ENCODE data around the gene TIMM22. TPM values are rescaled to one million over a fixed set of nuclear protein-coding genes. Genes with fewer than 3 reads are reported as not detected.

The TIMM22 gene
- total RNA-seq, 1 experiment from 2014 or later, result 14.0 TPM

DNA sequence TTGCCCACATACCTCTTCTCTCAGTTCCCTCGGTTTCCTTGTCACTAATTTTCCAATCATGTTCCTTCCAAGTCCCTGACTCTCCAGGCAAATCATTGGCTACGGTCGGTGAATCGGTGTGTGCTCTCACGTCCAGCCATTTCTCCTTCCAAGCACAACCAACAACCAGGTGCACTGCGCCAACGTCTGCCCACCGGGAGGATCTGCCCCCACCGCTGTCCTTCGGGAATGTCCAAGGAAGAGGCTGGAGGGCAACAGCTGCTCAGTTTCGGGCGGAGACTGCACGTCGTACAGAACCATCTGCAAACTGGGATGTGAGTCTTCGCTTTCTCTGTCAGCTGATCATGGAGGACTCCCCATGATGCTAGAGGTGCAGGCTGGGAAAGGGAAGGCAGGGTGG, 9.0 kb upstream of the TIMM22 start:
- H3K9ac ChIP-seq (ENCODE audit: low read length), result no peak overlapping the region
- H3K36me3 ChIP-seq (ENCODE audit: control insufficient read depth in 1 of 2, insufficient read depth in 2 of 2, low read length in 2 of 2), result no peaks in the 10 kb centered on the region
- no peak overlapping the region for H3K27ac ChIP-seq (ENCODE audit: low read depth, low read length)
- no peak overlapping the region for H3K4me2 ChIP-seq (ENCODE audit: low read length)
- ATAC-seq (no peak), DNase-seq (ENCODE audit: low read depth, low spot score) (no peak)
- H3K79me2 ChIP-seq (ENCODE audit: insufficient read depth, low read length), result no peaks in the 10 kb centered on the region
- H3K9me2 ChIP-seq (ENCODE audit: insufficient read depth), result no peaks in the 10 kb centered on the region
- no peaks in the 10 kb centered on the region for H3K27me3 ChIP-seq (ENCODE audit: insufficient read depth, low read length)
- ChIA-PET POLR2A (no interaction called here), CTCF (interaction anchor here (1.0 kb wide), 1 partner anchor 9 kb away, joined by 3 read pairs; the partner anchor contains the start of gene TIMM22), RAD21 (ENCODE audit: low non-redundant PET in 1 of 2, low total read pairs in 2 of 2, uncharacterized antibody in 2 of 2, unreplicated experiment in 2 of 2) (no interaction called here)
- H3K4me3 ChIP-seq (replicated peaks in 1 of 2; ENCODE audit: low read depth in 1 of 2, low read length in 2 of 2), result no peak overlapping the region
- intact Hi-C loops (cut with micrococcal nuclease), result no loop called here
- no peak overlapping the region for H2AFZ ChIP-seq (ENCODE audit: low read depth, low read length, poor library complexity, severe bottlenecking)
- BruUV-seq (replicated peaks), result no TSS peak
- H4K20me1 ChIP-seq (ENCODE audit: insufficient read depth), result no peaks in the 10 kb centered on the region
- H3K9me3 ChIP-seq (ENCODE audit: control insufficient read depth in 1 of 2, insufficient read depth in 1 of 2, low read depth in 1 of 2, low read length in 2 of 2), result no peaks in the 10 kb centered on the region
- no peak for TF ChIP-seq ZNF274 (IDR thresholded peaks at IDR 0.05; ENCODE audit: low read depth, low read length)
- no peak for TF ChIP-seq SRF (IDR thresholded peaks at IDR 0.05; ENCODE audit: low read depth)
- TF ChIP-seq FOSL1 (IDR thresholded peaks at IDR 0.05; ENCODE audit: low read depth), result no peak
- TF ChIP-seq POLR2AphosphoS5 (IDR thresholded peaks at IDR 0.05; ENCODE audit: low read depth, low read length), result no peak
- TF ChIP-seq, protein P1, sequence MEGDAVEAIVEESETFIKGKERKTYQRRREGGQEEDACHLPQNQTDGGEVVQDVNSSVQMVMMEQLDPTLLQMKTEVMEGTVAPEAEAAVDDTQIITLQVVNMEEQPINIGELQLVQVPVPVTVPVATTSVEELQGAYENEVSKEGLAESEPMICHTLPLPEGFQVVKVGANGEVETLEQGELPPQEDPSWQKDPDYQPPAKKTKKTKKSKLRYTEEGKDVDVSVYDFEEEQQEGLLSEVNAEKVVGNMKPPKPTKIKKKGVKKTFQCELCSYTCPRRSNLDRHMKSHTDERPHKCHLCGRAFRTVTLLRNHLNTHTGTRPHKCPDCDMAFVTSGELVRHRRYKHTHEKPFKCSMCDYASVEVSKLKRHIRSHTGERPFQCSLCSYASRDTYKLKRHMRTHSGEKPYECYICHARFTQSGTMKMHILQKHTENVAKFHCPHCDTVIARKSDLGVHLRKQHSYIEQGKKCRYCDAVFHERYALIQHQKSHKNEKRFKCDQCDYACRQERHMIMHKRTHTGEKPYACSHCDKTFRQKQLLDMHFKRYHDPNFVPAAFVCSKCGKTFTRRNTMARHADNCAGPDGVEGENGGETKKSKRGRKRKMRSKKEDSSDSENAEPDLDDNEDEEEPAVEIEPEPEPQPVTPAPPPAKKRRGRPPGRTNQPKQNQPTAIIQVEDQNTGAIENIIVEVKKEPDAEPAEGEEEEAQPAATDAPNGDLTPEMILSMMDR (IDR thresholded peaks at IDR 0.05 in 2 of 3, conservative IDR thresholded peaks at IDR 0.05 in 1 of 3; ENCODE audit: borderline replicate concordance in 1 of 3, insufficient read depth in 1 of 3, low read depth in 2 of 3, low read length in 2 of 3), result no peak
- no peak for TF ChIP-seq JUND (IDR thresholded peaks at IDR 0.05)
- TF ChIP-seq POLR2A (IDR thresholded peaks at IDR 0.05; ENCODE audit: borderline replicate concordance, extremely low read depth, insufficient read depth, insufficient read length), result no peak
- TF ChIP-seq EGR1 (IDR thresholded peaks at IDR 0.05; ENCODE audit: low read depth), result no peak
- TF ChIP-seq, protein P2, sequence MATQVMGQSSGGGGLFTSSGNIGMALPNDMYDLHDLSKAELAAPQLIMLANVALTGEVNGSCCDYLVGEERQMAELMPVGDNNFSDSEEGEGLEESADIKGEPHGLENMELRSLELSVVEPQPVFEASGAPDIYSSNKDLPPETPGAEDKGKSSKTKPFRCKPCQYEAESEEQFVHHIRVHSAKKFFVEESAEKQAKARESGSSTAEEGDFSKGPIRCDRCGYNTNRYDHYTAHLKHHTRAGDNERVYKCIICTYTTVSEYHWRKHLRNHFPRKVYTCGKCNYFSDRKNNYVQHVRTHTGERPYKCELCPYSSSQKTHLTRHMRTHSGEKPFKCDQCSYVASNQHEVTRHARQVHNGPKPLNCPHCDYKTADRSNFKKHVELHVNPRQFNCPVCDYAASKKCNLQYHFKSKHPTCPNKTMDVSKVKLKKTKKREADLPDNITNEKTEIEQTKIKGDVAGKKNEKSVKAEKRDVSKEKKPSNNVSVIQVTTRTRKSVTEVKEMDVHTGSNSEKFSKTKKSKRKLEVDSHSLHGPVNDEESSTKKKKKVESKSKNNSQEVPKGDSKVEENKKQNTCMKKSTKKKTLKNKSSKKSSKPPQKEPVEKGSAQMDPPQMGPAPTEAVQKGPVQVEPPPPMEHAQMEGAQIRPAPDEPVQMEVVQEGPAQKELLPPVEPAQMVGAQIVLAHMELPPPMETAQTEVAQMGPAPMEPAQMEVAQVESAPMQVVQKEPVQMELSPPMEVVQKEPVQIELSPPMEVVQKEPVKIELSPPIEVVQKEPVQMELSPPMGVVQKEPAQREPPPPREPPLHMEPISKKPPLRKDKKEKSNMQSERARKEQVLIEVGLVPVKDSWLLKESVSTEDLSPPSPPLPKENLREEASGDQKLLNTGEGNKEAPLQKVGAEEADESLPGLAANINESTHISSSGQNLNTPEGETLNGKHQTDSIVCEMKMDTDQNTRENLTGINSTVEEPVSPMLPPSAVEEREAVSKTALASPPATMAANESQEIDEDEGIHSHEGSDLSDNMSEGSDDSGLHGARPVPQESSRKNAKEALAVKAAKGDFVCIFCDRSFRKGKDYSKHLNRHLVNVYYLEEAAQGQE (IDR thresholded peaks at IDR 0.05; ENCODE audit: low read depth), result no peak
- TF ChIP-seq RAD21 (IDR thresholded peaks at IDR 0.05; ENCODE audit: low read depth), result no peak
- no peak for TF ChIP-seq ATF3 (IDR thresholded peaks at IDR 0.05)
- TF ChIP-seq TCF7L2 (IDR thresholded peaks at IDR 0.05; ENCODE audit: borderline replicate concordance, extremely low read depth, insufficient read depth, insufficient read length), result no peak
- no peaks in the 10 kb centered on the region for H3K4me1 ChIP-seq (ENCODE audit: control insufficient read depth in 1 of 2, insufficient read depth in 2 of 2, low read length in 2 of 2)

Data from HCT116 (cell line).